HEK293 (cell line): ENCODE measurements around the gene AKT2.

Experiments used
- CTCF ChIP-seq: fragments of 450-650 bp; formaldehyde crosslinking; IDR thresholded peaks from 2 replicates; pipeline ENCODE4 v1.5.1; 2016; ENCODE audit warnings: missing biosample characterization, missing genetic modification characterization
- PBX3 ChIP-seq: sonication (generic); formaldehyde crosslinking; IDR thresholded peaks from 2 replicates; pipeline ENCODE4 v1.8.1; 2022; ENCODE audit warnings: mild to moderate bottlenecking, moderate library complexity, missing genetic modification reagents
- ZNF2 ChIP-seq: fragments of 450-650 bp; formaldehyde crosslinking; IDR thresholded peaks from 2 replicates; pipeline ENCODE4 v1.5.1; 2016; ENCODE audit warnings: missing biosample characterization, missing genetic modification characterization
- ZNF449 ChIP-seq: fragments of 450-650 bp; formaldehyde crosslinking; IDR thresholded peaks from 2 replicates; pipeline ENCODE4 v1.5.1; 2017; ENCODE audit warnings: missing biosample characterization, mild to moderate bottlenecking, missing genetic modification characterization, moderate library complexity

GRCh38 chr19:40278361-40279035 is 6.6 kb downstream of the AKT2 start:
- TF ChIP-seq PBX3 (CRISPR knock-in tag) (no peak), CTCF (tag by site-specific recombination) (no peak), ZNF449 (no peak), ZNF2 (tag by site-specific recombination) (no peak)
